Mesenchymal stem cell (in vitro differentiated cells and primary cell): ENCODE data around the gene RNFT1. TPM values are rescaled to one million over a fixed set of nuclear protein-coding genes. Genes with fewer than 3 reads are reported as not detected.
A peak's percentile ranks its signal among the peaks of the same experiment; 100 is the strongest.
"Not testable (repeated sequence)": the region's sequence is repeated elsewhere in the genome, so short reads cannot be mapped to it uniquely, and the experiment has no call there.

Experiments used
- DNase-seq: peaks from one replicate; pipeline ENCODE4 v3.0.0-alpha.2; 2013
- H2AFZ ChIP-seq: one replicate; pipeline ENCODE4 v1.6.1; 2013; ENCODE audit warnings: low read depth, mild to moderate bottlenecking, control low read depth, inconsistent platforms, low read length, moderate library complexity
- H2AK5ac ChIP-seq: 2 replicates; pipeline ENCODE4 v1.6.1; 2013; ENCODE audit warnings: low read length, moderate library complexity, mild to moderate bottlenecking, inconsistent platforms; ENCODE audit not compliant: severe bottlenecking
- H2BK120ac ChIP-seq: one replicate; pipeline ENCODE4 v1.6.1; 2013; ENCODE audit warnings: low read depth, mild to moderate bottlenecking, inconsistent platforms, low read length, moderate library complexity
- H2BK12ac ChIP-seq, 2 experiments: one replicate each; pipeline ENCODE4 v1.6.1; 2013; ENCODE audit warnings: inconsistent platforms in 2 of 2, low read length in 2 of 2, mild to moderate bottlenecking in 2 of 2, moderate library complexity in 2 of 2, control low read depth in 1 of 2
- H2BK15ac ChIP-seq: one replicate; pipeline ENCODE4 v1.6.1; 2013; ENCODE audit warnings: mild to moderate bottlenecking, low read depth, inconsistent platforms; ENCODE audit not compliant: poor library complexity, severe bottlenecking
- H2BK5ac ChIP-seq: 2 replicates; pipeline ENCODE4 v1.6.1; 2013; ENCODE audit warnings: low read depth, mild to moderate bottlenecking, low read length, control low read depth, inconsistent platforms; ENCODE audit not compliant: poor library complexity, severe bottlenecking
- H3K14ac ChIP-seq, 2 experiments: one replicate each; pipeline ENCODE4 v1.6.1; 2013; ENCODE audit warnings: inconsistent platforms in 2 of 2, low read length in 2 of 2, control low read depth in 1 of 2, mild to moderate bottlenecking in 1 of 2, moderate library complexity in 1 of 2
- H3K18ac ChIP-seq, 2 experiments: one replicate each; pipeline ENCODE4 v1.6.1; 2013; ENCODE audit warnings: inconsistent platforms in 2 of 2, low read length in 2 of 2, control low read depth in 1 of 2, low read depth in 1 of 2, mild to moderate bottlenecking in 1 of 2
- H3K23ac ChIP-seq, 2 experiments: one replicate each; pipeline ENCODE4 v1.6.1; 2013; ENCODE audit warnings: inconsistent platforms in 2 of 2, low read length in 2 of 2, mild to moderate bottlenecking in 2 of 2, moderate library complexity in 2 of 2, control low read depth in 1 of 2
- H3K27ac ChIP-seq: 2 replicates; pipeline ENCODE4 v1.5.1; 2013; ENCODE audit warnings: mild to moderate bottlenecking, moderate library complexity, low read length, control low read depth, inconsistent platforms; ENCODE audit not compliant: poor library complexity, severe bottlenecking
- H3K27me3 ChIP-seq, 2 experiments: 2 replicates each; pipeline versions ENCODE4 v1.6.1 to v1.7.0; 2013; ENCODE audit warnings: low read length in 2 of 2, mild to moderate bottlenecking in 2 of 2, moderate library complexity in 2 of 2, control low read depth in 1 of 2, inconsistent platforms in 1 of 2; ENCODE audit not compliant: control insufficient read depth in 1 of 2, insufficient read depth in 1 of 2
- H3K36me3 ChIP-seq, 2 experiments: 2 replicates each; pipeline versions ENCODE4 v1.6.1 to v1.7.0; 2013; ENCODE audit warnings: low read length in 2 of 2, control low read depth in 1 of 2, inconsistent platforms in 1 of 2, low read depth in 1 of 2, mild to moderate bottlenecking in 1 of 2; ENCODE audit not compliant: insufficient read depth in 2 of 2, control insufficient read depth in 1 of 2
- H3K4ac ChIP-seq, 2 experiments: one replicate each; pipeline ENCODE4 v1.6.1; 2013; ENCODE audit warnings: inconsistent platforms in 2 of 2, low read length in 2 of 2, mild to moderate bottlenecking in 2 of 2, moderate library complexity in 2 of 2, control low read depth in 1 of 2, low read depth in 1 of 2
- H3K4me1 ChIP-seq: 2 replicates; pipeline ENCODE4 v1.6.1; 2013; ENCODE audit warnings: low read depth, low read length, control low read depth; ENCODE audit not compliant: control insufficient read depth, insufficient read depth
- H3K4me2 ChIP-seq: 2 replicates; pipeline ENCODE4 v1.6.1; 2013; ENCODE audit warnings: low read length, mild to moderate bottlenecking, inconsistent platforms; ENCODE audit not compliant: poor library complexity, severe bottlenecking
- H3K4me3 ChIP-seq, 2 experiments: 2 replicates each; pipeline versions ENCODE4 v1.5.1 to v1.7.0; 2013; ENCODE audit warnings: low read length in 2 of 2, mild to moderate bottlenecking in 2 of 2, control low read depth in 1 of 2, low read depth in 1 of 2; ENCODE audit not compliant: insufficient read depth in 1 of 2
- H3K79me1 ChIP-seq: replicated peaks from 2 replicates; pipeline ENCODE4 v1.6.1; 2013; ENCODE audit warnings: mild to moderate bottlenecking, control low read depth, low read length, inconsistent platforms; ENCODE audit not compliant: poor library complexity, severe bottlenecking
- H3K9ac ChIP-seq: 2 replicates; pipeline ENCODE4 v1.7.0; 2013; ENCODE audit warnings: mild to moderate bottlenecking, low read length, moderate library complexity
- H3K9me3 ChIP-seq: 2 replicates; pipeline ENCODE4 v1.7.0; 2013; ENCODE audit warnings: mild to moderate bottlenecking, low read length; ENCODE audit not compliant: control insufficient read depth
- H4K8ac ChIP-seq: one replicate; pipeline ENCODE4 v1.6.1; 2013; ENCODE audit warnings: inconsistent platforms, mild to moderate bottlenecking, low read length, moderate library complexity
- H4K91ac ChIP-seq: one replicate; pipeline ENCODE4 v1.6.1; 2013; ENCODE audit warnings: mild to moderate bottlenecking, low read length, inconsistent platforms
- WGBS: methylation state at CpG from one replicate; pipeline ENCODE4 v1.1.7; 2013; ENCODE audit warnings: mixed read lengths; 5-methylcytosine and 5-hydroxymethylcytosine counted together
- polyA plus RNA-seq, 2 experiments: library from polyadenylated mRNA; stranded (reverse); fragments of 200-250 nt; gene quantifications; one replicate each; pipeline ENCODE4 v1.2.3, GENCODE V29; 2013

The RNFT1 gene, protein sequence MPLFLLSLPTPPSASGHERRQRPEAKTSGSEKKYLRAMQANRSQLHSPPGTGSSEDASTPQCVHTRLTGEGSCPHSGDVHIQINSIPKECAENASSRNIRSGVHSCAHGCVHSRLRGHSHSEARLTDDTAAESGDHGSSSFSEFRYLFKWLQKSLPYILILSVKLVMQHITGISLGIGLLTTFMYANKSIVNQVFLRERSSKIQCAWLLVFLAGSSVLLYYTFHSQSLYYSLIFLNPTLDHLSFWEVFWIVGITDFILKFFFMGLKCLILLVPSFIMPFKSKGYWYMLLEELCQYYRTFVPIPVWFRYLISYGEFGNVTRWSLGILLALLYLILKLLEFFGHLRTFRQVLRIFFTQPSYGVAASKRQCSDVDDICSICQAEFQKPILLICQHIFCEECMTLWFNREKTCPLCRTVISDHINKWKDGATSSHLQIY
- polyA plus RNA-seq (2013, experiment 1 of 2), result 14.0 TPM
- polyA plus RNA-seq (2013, experiment 2 of 2), result 15.2 TPM

DNA sequence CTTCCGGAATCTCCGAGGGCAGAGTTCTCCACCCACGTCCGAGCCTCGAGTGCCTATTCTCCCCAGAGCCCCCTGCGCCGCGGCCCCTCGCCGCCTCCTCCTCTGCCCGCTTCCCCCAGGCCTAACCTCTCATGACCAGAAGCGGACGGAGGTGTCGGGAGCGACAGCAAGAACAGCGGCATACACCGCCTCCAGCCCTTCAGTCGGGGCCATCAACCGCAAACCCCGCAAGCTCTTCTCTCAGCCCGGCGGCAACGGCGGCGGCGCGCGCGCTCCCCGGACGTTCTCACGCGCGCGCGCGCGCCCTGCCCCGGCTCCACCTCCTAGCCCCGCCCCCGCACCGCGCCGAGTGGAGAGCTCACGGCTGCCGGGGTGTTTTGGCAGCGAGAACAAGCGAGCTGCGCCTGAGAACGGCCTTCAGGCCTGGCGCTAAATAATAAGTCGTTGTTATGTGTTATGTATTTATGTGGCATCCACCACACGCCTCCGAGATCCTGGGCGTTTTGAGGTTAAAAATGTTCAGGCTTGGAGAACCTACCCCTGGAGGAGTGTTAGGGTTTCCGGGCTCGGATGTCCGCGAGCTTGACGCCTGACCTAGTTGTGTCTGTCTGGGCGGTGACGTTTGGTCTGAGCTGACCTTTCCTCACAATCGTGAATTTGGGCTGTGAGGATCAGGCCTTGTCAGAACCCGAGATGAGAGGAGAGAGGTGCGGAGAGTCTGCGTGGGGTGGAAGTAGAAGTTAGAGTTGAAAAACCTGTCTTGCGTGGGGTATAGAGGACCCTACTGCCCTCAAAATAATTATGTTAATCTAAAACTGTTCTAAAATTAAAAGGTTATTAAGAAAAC, at the start of gene RNFT1:
TSS of gene RNFT1 (minus strand) at position 259 of the 847 bp plus-strand sequence. CDS start at position 182, 77 bp downstream.
- H3K4me1 ChIP-seq, result peaks cover 6% of the 10 kb centered on the region
- peak within 1 kb of the TSS; percentile 69 to 87 for H3K14ac ChIP-seq
- no peaks in the 10 kb centered on the region for H3K9me3 ChIP-seq
- peak within 1 kb of the TSS in 1 of 2 experiments; percentile 31 for H3K23ac ChIP-seq
- H3K27me3 ChIP-seq, result no peaks in the 10 kb centered on the region
- H3K27ac ChIP-seq, result peak within 1 kb of the TSS; percentile 93
- peak within 1 kb of the TSS; percentile 75 for H3K4me2 ChIP-seq
- peak within 1 kb of the TSS; percentile 63 for H2BK5ac ChIP-seq
- peak within 1 kb of the TSS; percentile 93 for H2AFZ ChIP-seq
- H2AK5ac ChIP-seq, result no peak within 1 kb of the TSS
- H2BK15ac ChIP-seq, result peak within 1 kb of the TSS; percentile 100
- H4K8ac ChIP-seq, result peak within 1 kb of the TSS; percentile 87
- peaks cover 6% of the 10 kb centered on the region for H3K79me1 ChIP-seq
- H4K91ac ChIP-seq, result peak within 1 kb of the TSS; percentile 94
- peak within 1 kb of the TSS; percentile 99 for H3K9ac ChIP-seq
- peak within 1 kb of the TSS; percentile 90 to 92 for H3K4me3 ChIP-seq
- H2BK12ac ChIP-seq, result peak within 1 kb of the TSS; percentile 83 to 94
- peaks cover 0 to 4% of the 10 kb centered on the region in 2 experiments for H3K36me3 ChIP-seq
- WGBS, result under 1% methylated on average over 61 of the region's 67 CpGs
- H3K18ac ChIP-seq, result peak within 1 kb of the TSS; percentile 99
- H3K4ac ChIP-seq, result peak within 1 kb of the TSS; percentile 77 to 78
- DNase-seq, result peak; percentile 86
- H2BK120ac ChIP-seq, result peak within 1 kb of the TSS; percentile 79

DNA sequence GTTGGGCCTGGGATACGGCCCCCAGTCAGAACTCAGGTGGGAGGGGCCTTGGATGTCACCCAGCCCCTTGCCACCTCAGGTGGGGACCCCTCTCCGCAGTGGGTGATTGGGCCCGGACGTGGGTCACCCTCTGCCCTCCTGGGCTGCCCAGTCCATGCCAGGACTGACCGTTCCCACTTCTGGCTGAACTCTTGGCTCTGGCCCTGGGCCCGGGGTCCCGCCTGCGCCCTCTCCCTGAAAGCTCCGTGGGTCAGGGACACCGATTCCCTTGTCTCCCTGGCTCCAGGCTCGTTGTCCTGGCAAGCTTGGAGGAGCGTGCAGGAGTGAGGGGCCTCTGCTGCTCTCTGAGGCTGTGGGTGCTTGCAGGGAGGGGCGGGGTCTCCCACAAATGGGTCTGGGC, 44.8 kb upstream of the RNFT1 start:
- H3K4ac ChIP-seq, H3K18ac ChIP-seq, H3K79me1 ChIP-seq, H2AK5ac ChIP-seq, H2BK12ac ChIP-seq, H3K36me3 ChIP-seq, H3K27me3 ChIP-seq, H3K27ac ChIP-seq, H3K14ac ChIP-seq, H3K9ac ChIP-seq, H3K4me1 ChIP-seq, H3K4me2 ChIP-seq, DNase-seq, H4K8ac ChIP-seq, H4K91ac ChIP-seq, H2BK120ac ChIP-seq, H3K4me3 ChIP-seq, H2BK15ac ChIP-seq, H2AFZ ChIP-seq, H3K23ac ChIP-seq, H2BK5ac ChIP-seq, H3K9me3 ChIP-seq: not testable (repeated sequence)
- no CpG with 5 or more reads among the region's 13 CpGs for WGBS

DNA sequence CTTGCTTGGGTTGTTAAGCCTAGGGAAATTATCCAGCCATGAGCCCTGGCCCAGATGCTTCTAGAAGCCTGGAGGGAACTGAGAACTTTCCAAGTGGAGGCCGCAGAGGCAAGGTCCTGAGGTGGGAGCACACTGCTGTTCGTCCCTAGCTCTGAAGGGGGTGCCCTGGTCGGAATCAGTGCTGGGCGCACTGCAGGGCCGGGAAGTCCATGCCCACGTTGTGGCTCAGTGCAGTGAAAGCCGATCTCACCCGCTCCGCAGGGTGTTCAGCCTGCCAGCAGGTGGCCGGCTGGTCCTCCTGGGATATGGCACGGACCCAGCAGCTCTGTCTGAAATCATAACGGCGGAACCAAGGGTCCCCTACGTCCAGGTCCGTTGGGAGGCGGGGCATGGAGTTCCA, 43.8 kb upstream of the RNFT1 start:
- H3K4me3 ChIP-seq, H3K14ac ChIP-seq, H3K36me3 ChIP-seq, H2BK12ac ChIP-seq, DNase-seq, H3K23ac ChIP-seq, H4K8ac ChIP-seq, H3K4ac ChIP-seq, H2BK5ac ChIP-seq, H3K9me3 ChIP-seq, H3K9ac ChIP-seq, H3K27me3 ChIP-seq, H2AK5ac ChIP-seq, H3K18ac ChIP-seq, H2BK15ac ChIP-seq, H4K91ac ChIP-seq, H3K27ac ChIP-seq, H3K4me2 ChIP-seq, H3K4me1 ChIP-seq, H2BK120ac ChIP-seq, H2AFZ ChIP-seq, H3K79me1 ChIP-seq: not testable (repeated sequence)
- WGBS, result no CpG with 5 or more reads among the region's 16 CpGs

DNA sequence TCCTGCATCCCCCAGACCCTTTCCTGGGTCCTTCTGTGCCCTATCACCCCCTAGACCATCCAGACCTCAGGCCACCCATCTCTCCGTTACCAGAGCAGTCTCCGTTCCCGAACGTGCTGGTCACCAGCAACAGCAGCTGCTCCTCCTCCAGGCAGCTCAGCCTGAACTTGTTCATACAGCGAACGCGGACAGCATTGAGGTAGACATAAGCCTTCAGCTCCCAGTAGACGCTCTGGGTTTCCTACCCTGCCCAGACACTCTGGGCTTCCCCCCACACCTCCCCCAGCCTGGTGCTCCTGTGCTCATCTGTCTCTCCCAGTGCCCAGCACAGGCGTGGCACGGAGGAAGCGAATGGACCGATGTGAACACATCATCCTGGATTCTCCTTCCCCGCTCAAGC, 41.6 kb upstream of the RNFT1 start:
- Histone ChIP-seq H2BK5ac (no peak overlapping the region), H3K9ac (no peak overlapping the region), H3K23ac (no peak overlapping the region), H3K9me3 (no peaks in the 10 kb centered on the region), H2BK12ac (no peak overlapping the region), H2BK15ac (no peak overlapping the region), H4K8ac (no peak overlapping the region), H3K4me2 (no peak overlapping the region), H3K4me1 (no peaks in the 10 kb centered on the region), H3K4ac (no peak overlapping the region), H3K14ac (no peak overlapping the region), H3K36me3 (no peaks in the 10 kb centered on the region), H3K18ac (no peak overlapping the region), H2AFZ (peak overlapping the region; percentile 39), H3K27ac (no peak overlapping the region), H3K79me1 (no peaks in the 10 kb centered on the region), H2AK5ac (no peak overlapping the region), H2BK120ac (no peak overlapping the region), H3K27me3 (peaks cover 0 to 4% of the 10 kb centered on the region in 2 experiments), H3K4me3 (no peak overlapping the region), H4K91ac (no peak overlapping the region)
- no peak for DNase-seq
- WGBS, result 92% methylated on average over 8 of the region's 13 CpGs
